ENCODE data around the gene MEGF9.

The MEGF9 gene

DNA sequence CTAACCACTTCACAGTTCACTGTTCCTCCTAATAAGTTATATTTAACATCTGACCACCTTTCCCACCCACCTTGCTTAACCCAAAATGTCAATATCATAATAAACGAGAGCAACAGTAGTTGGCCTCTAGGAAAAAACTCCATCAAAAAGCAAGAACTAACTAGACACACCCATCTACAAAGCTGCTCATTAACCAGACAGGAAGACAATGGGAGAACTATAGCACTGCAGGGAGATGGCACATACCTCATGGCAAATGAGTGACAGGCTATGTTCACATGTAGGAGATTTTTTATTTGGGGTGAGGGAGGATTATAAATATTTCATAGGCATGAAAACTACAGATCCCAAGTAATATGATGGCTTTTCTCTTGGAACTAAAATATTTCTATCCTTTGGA, 110.7 kb downstream of the MEGF9 start:
- H3K36me3 ChIP-seq (ENCODE audit: insufficient read depth, low read length), result peaks cover 16% of the 10 kb centered on the region
- H3K27ac ChIP-seq (ENCODE audit: low read depth, low read length, poor library complexity, severe bottlenecking), result no peak overlapping the region
- TF ChIP-seq, protein P1, sequence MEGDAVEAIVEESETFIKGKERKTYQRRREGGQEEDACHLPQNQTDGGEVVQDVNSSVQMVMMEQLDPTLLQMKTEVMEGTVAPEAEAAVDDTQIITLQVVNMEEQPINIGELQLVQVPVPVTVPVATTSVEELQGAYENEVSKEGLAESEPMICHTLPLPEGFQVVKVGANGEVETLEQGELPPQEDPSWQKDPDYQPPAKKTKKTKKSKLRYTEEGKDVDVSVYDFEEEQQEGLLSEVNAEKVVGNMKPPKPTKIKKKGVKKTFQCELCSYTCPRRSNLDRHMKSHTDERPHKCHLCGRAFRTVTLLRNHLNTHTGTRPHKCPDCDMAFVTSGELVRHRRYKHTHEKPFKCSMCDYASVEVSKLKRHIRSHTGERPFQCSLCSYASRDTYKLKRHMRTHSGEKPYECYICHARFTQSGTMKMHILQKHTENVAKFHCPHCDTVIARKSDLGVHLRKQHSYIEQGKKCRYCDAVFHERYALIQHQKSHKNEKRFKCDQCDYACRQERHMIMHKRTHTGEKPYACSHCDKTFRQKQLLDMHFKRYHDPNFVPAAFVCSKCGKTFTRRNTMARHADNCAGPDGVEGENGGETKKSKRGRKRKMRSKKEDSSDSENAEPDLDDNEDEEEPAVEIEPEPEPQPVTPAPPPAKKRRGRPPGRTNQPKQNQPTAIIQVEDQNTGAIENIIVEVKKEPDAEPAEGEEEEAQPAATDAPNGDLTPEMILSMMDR (IDR thresholded peaks at IDR 0.05; ENCODE audit: low read length), result no peak
- TF ChIP-seq EZH2 (IDR thresholded peaks at IDR 0.05; ENCODE audit: borderline replicate concordance, low read length), result no peak
- no peaks in the 10 kb centered on the region for H3F3A ChIP-seq (ENCODE audit: insufficient read depth, low read length)
- H3K9ac ChIP-seq (ENCODE audit: low read length), result no peak overlapping the region
- no peak overlapping the region for H3K4me3 ChIP-seq (ENCODE audit: low read depth, low read length, poor library complexity, severe bottlenecking)
- no peaks in the 10 kb centered on the region for H4K20me1 ChIP-seq (ENCODE audit: insufficient read depth, low read length)
- no peaks in the 10 kb centered on the region for H3K9me2 ChIP-seq (ENCODE audit: low read depth, low read length)
- no peaks in the 10 kb centered on the region for H3K27me3 ChIP-seq (ENCODE audit: insufficient read depth, low read length)
- H2AFZ ChIP-seq (ENCODE audit: low read length), result no peak overlapping the region
- no peaks in the 10 kb centered on the region for H3K79me2 ChIP-seq (ENCODE audit: insufficient read depth, low read length)
- H3K4me2 ChIP-seq (ENCODE audit: low read length), result no peak overlapping the region
- H3K4me1 ChIP-seq (ENCODE audit: insufficient read depth, low read length, severe bottlenecking), result no peaks in the 10 kb centered on the region
- H3K9me3 ChIP-seq (ENCODE audit: low read length), result no peaks in the 10 kb centered on the region

DNA sequence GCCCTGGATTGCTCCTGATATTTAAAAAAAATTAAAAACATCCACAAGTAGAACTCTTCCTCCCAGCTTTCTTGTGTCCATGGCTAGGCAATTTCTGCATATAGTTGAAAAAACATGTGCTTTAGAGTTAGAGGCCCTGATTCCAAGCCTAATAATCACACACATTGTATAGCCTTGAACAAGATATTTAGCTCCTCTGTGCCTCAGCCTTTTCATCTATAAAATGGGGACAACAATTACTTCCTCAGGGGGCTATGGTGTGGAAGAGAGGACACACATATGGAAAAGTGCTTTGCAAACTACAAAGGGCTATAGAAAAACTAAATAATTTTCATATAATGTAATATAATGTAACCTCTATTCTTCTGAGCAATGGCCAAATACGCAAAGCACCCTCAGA, 111.3 kb downstream of the MEGF9 start:
- H3K9me2 ChIP-seq (ENCODE audit: low read depth, low read length), result no peaks in the 10 kb centered on the region
- no peak overlapping the region for H3K4me2 ChIP-seq (ENCODE audit: low read length)
- H3K9ac ChIP-seq (ENCODE audit: low read length), result no peak overlapping the region
- H3K79me2 ChIP-seq (ENCODE audit: insufficient read depth, low read length), result no peaks in the 10 kb centered on the region
- H3K4me1 ChIP-seq (ENCODE audit: insufficient read depth, low read length, severe bottlenecking), result no peaks in the 10 kb centered on the region
- H3F3A ChIP-seq (ENCODE audit: insufficient read depth, low read length), result no peaks in the 10 kb centered on the region
- no peak overlapping the region for H3K4me3 ChIP-seq (ENCODE audit: low read depth, low read length, poor library complexity, severe bottlenecking)
- H3K36me3 ChIP-seq (ENCODE audit: insufficient read depth, low read length), result peaks cover 16% of the 10 kb centered on the region
- H3K9me3 ChIP-seq (ENCODE audit: low read length), result no peaks in the 10 kb centered on the region
- H3K27me3 ChIP-seq (ENCODE audit: insufficient read depth, low read length), result no peaks in the 10 kb centered on the region
- no peaks in the 10 kb centered on the region for H4K20me1 ChIP-seq (ENCODE audit: insufficient read depth, low read length)
- TF ChIP-seq, protein P1 (IDR thresholded peaks at IDR 0.05; ENCODE audit: low read length), result no peak
- no peak for TF ChIP-seq EZH2 (IDR thresholded peaks at IDR 0.05; ENCODE audit: borderline replicate concordance, low read length)
- H3K27ac ChIP-seq (ENCODE audit: low read depth, low read length, poor library complexity, severe bottlenecking), result no peak overlapping the region
- H2AFZ ChIP-seq (ENCODE audit: low read length), result no peak overlapping the region

DNA sequence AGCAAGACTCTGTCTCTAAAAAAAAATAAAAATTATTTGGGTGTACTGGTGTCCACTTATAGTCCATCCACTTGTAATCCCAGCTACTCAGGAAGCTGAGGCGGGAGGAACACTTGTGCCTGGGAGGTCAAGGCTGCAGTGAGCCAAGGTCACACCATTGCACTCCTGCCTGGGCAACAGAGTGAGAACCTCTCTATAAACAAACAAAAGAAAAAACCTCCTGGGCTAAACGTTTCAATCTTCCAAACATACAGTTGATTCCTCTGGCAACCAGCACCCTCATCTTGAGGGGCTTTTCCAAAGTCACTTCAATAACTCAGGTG, 120.4 kb downstream of the MEGF9 start:
- TF ChIP-seq EZH2 (IDR thresholded peaks at IDR 0.05; ENCODE audit: borderline replicate concordance, low read length), result no peak
- TF ChIP-seq, protein P1 (IDR thresholded peaks at IDR 0.05; ENCODE audit: low read length), result no peak
- no peak overlapping the region for H3K9ac ChIP-seq (ENCODE audit: low read length)
- H3K4me2 ChIP-seq (ENCODE audit: low read length), result no peak overlapping the region

More for the DNA sequence above, 120.4 kb downstream of the MEGF9 start:
- no peaks in the 10 kb centered on the region for H3K79me2 ChIP-seq (ENCODE audit: insufficient read depth, low read length)
- H3F3A ChIP-seq (ENCODE audit: insufficient read depth, low read length), result no peaks in the 10 kb centered on the region
- H4K20me1 ChIP-seq (ENCODE audit: insufficient read depth, low read length), result no peaks in the 10 kb centered on the region
- no peaks in the 10 kb centered on the region for H3K9me2 ChIP-seq (ENCODE audit: low read depth, low read length)
- no peak overlapping the region for H3K4me3 ChIP-seq (ENCODE audit: low read depth, low read length, poor library complexity, severe bottlenecking)
- no peaks in the 10 kb centered on the region for H3K27me3 ChIP-seq (ENCODE audit: insufficient read depth, low read length)
- no peaks in the 10 kb centered on the region for H3K36me3 ChIP-seq (ENCODE audit: insufficient read depth, low read length)
- H3K27ac ChIP-seq (ENCODE audit: low read depth, low read length, poor library complexity, severe bottlenecking), result no peak overlapping the region
- no peaks in the 10 kb centered on the region for H3K4me1 ChIP-seq (ENCODE audit: insufficient read depth, low read length, severe bottlenecking)
- no peaks in the 10 kb centered on the region for H3K9me3 ChIP-seq (ENCODE audit: low read length)
- H2AFZ ChIP-seq (ENCODE audit: low read length), result no peak overlapping the region

Data from OCI-LY1 (cell line).